Stimulated activated naive CD4-positive, alpha-beta T cell treated with Interleukin-2 at 50 U/mL for 16 hours (primary cell): ENCODE results near the gene SHC1.
A peak's percentile ranks its signal among the peaks of the same experiment; 100 is the strongest.

Source experiments
- DNase-seq: peaks from one replicate; lab custom pipeline; 2025; lab: John Stamatoyannopoulos, UW

Gene SHC1

GRCh38 chr1:154937085-154937987, 33.2 kb downstream of the SHC1 start:
- peak; percentile 90 for DNase-seq

- DNase-seq = peak; percentile 95
Measured at GRCh38 chr1:154936555-154937084, 33.9 kb downstream of the SHC1 start, which contains the start of gene PMVK. Gene PMVK (minus strand): TSS chr1:154936719. CDS start chr1:154936685, 34 bp downstream.

DNA sequence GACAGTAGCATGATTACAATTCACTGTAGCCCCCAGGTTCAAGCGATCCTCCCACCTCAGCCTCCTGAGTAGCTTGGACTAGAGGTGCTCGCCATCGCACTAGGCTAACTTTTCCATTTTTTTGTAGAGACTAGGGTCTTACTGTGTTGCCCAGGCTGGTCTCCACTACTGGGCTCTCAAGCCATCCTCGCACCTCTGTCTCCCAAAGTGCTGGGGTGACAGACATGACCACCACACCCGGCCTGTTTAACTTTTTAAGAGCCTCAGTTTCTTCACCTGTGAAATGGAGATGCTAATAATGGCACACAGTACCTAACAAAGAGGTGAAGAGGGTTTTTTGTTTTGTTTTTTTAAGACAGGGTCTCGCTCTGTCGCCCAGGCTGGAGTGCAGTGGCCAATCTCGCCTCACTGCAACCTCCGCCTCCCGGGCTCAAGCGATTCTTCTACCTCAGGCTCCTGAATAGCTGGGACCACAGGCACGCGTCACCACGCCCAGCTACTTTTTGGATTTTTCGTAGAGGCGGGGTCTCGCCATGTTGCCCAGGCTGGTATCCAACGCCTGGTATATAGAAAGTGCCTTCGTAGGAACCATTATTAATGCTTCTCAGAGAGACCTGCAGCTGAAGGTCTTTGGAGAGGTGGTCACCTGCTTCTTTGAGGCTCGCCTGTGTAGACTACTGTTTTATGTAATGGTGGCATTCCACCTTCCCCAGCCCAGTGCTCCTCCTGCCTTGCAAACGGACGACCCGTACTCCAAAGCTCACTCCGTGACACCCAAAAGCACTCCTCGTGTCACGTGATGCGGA, 34.6 kb downstream of the SHC1 start:
- DNase-seq = peak; percentile 25

DNA sequence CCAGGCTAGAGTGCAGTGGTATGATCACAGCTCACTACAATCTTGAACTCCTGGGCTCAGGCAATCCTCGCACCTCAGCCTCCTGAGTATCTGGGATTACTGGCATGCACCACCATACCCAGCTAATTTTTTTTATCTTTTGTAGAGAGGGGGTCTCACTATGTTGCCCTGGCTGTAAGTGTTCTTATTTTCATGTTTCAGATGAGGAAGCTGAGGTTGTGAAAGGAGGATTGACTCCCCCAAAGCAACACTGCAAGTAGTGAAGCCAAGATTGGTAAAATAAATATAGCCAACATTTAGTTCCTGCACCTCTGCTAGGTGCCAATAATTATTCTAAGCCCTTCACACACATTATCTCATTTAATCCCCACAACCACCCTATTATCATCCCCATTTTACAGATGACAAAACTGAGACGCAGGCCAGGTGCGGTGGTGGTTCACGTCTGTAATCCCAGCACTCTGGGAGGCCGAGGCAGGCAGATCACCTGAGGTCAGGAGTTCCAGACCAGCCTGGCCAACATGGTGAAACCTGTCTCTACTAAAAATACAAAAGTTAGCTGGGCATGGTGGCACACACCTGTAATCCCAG, 36.1 kb downstream of the SHC1 start:
- DNase-seq = no peak

GRCh38 chr1:154931940-154932487, 38.5 kb downstream of the SHC1 start:
- DNase-seq = no peak

- DNase-seq = no peak
Measured at GRCh38 chr1:154926201-154926600, 44.3 kb downstream of the SHC1 start.

DNA sequence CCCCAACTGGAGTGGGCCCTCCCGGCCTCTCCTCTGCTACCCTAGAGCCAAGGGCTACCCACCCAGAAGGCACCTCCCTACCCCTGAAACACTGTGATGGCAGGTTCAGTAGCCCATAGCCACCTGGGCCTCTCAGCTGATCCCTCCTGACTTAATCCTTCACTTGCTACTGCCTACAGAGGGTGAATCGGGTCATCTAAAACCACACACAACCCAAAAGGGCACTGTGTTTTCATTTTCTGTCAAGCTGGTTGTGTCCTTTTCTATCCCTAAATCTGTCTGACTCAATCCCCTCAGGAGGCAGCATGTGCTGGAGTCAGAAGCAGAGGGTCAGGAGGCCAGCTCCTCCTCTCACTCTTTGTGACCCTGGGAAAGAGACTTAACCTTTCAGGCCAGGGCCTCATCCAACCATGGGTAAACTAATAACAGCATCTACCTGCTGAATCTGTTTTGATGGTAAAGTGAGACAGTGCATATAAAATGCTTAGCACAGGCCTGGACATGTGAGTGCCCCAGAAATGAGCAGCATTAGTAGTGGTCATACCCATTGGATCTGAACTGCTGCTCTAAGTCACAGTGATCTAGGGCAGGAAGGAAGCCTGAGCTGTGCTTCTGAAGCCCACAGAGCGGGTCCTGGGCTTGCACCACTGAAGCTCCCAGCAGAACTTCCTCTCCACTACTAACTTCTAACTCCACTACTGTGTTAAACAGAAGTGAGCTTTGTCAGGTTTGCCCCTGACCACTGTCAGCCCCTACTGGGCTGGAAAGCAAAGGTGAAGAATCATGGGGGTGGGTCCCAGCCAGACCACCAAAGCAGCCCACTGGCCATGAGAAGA, 45.0 kb downstream of the SHC1 start:
- DNase-seq = no peak

DNA sequence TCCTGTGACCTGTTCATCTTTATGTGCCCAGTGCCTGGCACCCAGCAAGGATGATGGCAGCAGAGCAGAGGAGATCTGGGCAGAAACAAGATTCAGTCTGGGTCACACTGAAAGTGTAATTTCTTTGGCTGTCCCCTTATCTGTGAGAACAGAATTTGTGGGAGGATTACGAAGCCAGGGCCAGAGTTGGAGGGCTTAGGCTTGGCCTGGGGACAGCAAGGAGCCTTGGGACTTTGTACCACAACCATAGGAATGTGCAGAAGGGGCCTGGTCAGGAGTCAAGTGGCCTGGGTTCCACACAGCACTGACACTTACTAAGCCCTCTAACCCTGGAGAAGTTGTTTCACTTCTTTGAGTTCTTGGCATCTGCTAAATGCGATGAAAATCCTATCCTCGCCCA, 46.9 kb downstream of the SHC1 start:
- DNase-seq = no peak

DNA sequence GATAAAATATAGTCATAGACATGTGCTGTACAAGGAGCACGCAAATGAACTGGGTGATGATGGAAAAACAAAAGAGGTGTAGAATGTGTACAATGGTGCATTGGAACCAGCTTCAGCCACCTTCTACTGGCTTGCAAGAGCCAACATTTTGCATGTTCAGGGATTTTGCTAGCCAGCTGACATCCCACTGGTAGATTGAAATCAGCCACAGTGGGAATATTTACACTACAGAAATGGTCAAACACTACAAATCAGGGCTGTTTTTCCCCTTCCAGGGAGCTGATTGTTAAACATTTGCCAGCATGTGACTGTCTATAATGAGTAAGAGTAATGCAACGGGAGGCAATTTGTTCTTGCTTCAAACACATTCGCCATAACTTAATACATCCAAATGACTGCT, 57.3 kb downstream of the SHC1 start:
- no peak for DNase-seq

DNA sequence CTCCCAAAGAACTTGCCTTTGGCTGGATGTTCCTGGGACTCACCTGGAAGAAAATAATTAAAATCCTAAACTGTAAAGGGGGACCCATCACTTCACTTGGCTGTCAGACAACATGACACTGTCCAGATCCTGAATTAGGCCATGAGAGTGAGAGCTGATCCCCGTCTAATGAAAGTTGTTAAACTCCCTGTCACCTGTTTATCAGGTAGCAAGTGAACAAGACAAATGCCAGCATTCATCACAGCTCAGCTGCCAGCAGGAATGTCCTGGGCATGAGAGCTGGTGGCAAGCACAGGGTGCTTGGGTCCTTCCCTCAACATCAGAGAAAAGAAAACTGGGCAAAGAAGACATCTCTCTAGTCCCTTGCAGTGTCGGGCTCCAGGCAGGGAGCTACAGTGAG, 57.8 kb downstream of the SHC1 start:
- DNase-seq = no peak
